Transverse colon (tissue), 3 donors: ENCODE data around the gene HSP90AA1.

Source experiments
- CTCF ChIP-seq, 5 experiments: fragments of 200-600 bp in 3 of 5; fragments of 450-650 bp in 2 of 5; sonication (generic) in 3 of 5; IDR thresholded peaks; 1 replicate in 2 of 5; 2 replicates in 3 of 5; pipeline ENCODE4 v1.5.1; 2016 to 2017; ENCODE audit warnings: antibody characterized with exemption in 5 of 5, inconsistent platforms in 3 of 5, mild to moderate bottlenecking in 2 of 5, moderate library complexity in 1 of 5
- EP300 ChIP-seq: sonication (generic); formaldehyde crosslinking; IDR thresholded peaks from one replicate; pipeline ENCODE4 v1.6.1; 2017; ENCODE audit warnings: antibody characterized with exemption, low read depth
- POLR2A ChIP-seq: fragments of 450-650 bp; IDR thresholded peaks from one replicate; pipeline ENCODE4 v1.6.1; 2016; ENCODE audit warnings: antibody characterized with exemption, mild to moderate bottlenecking, moderate library complexity

GRCh38 chr14:102075155-102075554 is 11.7 kb downstream of the HSP90AA1 start:
- TF ChIP-seq CTCF (IDR thresholded peaks at IDR 0.05) (no peak), EP300 (no peak), POLR2A (no peak)
